ENCODE results near the gene ARNT2.

ARNT2 gene

DNA sequence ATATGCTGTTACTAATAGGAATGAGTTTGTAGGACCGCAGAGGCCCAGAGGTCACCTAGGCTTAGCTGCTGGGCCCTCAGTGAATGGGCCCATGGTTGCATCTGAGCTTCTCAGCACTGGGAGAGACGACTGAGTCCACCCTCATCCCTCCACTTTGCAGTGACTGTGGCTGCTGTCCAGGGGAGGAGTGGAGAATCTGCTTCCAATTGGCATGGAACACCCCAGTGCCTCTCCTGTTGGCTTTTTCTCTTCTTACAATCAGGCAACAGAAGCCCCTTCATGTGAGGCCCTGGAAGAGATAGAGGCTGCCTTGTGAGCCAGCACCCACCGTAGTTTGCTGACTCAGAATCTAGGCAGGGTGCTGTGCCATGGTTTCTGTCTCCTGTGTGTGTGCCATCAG is 55.6 kb downstream of the ARNT2 start:
- TF ChIP-seq, protein P1, sequence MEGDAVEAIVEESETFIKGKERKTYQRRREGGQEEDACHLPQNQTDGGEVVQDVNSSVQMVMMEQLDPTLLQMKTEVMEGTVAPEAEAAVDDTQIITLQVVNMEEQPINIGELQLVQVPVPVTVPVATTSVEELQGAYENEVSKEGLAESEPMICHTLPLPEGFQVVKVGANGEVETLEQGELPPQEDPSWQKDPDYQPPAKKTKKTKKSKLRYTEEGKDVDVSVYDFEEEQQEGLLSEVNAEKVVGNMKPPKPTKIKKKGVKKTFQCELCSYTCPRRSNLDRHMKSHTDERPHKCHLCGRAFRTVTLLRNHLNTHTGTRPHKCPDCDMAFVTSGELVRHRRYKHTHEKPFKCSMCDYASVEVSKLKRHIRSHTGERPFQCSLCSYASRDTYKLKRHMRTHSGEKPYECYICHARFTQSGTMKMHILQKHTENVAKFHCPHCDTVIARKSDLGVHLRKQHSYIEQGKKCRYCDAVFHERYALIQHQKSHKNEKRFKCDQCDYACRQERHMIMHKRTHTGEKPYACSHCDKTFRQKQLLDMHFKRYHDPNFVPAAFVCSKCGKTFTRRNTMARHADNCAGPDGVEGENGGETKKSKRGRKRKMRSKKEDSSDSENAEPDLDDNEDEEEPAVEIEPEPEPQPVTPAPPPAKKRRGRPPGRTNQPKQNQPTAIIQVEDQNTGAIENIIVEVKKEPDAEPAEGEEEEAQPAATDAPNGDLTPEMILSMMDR (conservative IDR thresholded peaks at IDR 0.05; ENCODE audit: control insufficient read depth, insufficient read depth, low read depth, low read length): no peak
- no peak overlapping the region for H3K4me3 ChIP-seq (ENCODE audit: control insufficient read depth, low read depth, low read length)
- DNase-seq (ENCODE audit: low read depth): no peak

DNA sequence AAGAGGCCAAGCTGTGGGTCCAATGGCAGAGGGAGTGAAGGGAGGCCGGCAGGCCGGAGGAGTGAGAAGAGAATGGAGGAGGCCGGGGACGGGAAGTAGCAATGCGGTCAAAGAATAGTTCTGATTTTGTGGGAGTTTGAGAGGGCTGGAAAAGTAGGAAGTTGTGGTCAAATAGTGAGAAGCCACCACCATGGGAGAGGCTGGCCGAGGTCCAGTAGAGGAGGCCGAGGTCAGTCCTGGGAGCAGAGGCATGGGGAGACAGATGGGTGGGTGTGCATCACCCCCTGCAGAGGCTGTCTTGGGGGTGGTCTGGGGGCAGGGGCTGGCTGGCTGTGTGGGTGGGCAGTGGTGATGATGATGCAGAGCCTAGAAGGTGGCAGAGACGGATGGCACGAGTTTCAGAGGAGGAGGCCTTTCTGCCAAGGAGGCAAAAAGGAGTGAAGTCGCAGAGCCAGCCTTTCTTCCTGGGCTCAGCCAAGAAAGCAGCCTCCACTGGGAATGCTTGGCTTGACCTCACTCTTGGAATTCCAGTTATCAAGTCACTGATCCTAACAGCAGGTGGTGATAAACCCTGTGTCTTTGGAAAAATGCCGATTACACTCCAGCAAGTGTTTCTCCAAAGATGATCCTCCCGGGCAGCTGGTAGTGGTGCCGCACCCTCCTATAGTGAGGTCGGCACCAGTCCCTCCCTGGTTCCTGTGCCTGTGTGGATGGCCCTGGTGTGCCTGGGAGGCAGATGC is 57.3 kb downstream of the ARNT2 start:
- TF ChIP-seq, protein P1 (conservative IDR thresholded peaks at IDR 0.05; ENCODE audit: control insufficient read depth, insufficient read depth, low read depth, low read length): no peak
- no peak overlapping the region for H3K4me3 ChIP-seq (ENCODE audit: control insufficient read depth, low read depth, low read length)
- DNase-seq (ENCODE audit: low read depth): no peak

DNA sequence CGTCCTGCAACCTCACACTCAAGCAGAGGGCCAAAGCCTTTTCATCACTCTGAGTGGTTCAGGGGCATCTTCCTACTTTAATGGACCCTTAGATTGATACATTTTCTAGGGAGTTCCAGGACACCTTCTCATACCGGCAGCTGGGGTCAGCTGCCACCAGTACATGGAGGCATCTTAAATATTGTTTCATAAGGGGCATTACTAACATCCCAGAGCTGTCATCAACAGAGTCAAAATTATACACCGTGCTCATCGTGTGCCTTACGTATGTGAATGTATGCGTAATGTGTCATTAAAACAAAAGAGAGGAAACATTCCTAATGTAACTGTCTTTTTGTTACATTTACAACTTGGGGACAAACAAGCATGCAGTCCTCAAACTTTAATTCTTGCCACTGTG is 57.9 kb downstream of the ARNT2 start:
- no peak for DNase-seq (ENCODE audit: low read depth)
- no peak overlapping the region for H3K4me3 ChIP-seq (ENCODE audit: control insufficient read depth, low read depth, low read length)
- TF ChIP-seq, protein P1 (conservative IDR thresholded peaks at IDR 0.05; ENCODE audit: control insufficient read depth, insufficient read depth, low read depth, low read length): no peak

DNA sequence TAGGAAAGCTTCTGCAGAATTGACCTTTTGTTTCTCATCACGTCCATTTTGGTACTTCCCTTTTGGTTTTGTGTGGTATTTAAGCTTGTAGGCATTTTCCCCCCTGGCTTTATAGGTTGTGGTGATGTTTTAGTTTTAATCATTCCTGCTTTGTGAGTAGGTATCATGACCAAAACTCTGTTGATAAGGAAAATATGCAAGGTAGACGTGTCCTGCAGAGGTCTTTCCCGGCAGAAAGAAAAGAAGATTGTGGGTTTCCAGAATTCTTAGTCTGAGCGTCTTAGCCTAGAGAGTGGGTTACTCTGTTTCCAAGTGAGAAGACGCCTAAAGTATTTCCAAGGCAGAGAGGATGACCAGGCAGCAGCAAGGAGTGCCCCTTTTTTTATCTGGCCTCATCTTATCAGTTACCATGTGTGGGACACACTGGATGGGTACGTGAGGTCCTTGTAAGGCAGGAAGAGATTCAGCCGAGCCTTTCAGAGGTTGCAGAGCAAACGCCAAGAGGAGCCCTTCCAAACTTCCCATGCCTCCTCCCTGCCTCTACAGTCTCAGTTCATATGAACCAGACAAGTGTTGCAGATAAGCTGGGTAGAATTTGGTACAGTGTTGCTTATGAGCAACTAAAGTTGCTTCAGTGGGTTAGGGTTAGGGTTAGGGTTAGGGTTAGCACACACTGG is 58.8 kb downstream of the ARNT2 start:
- no peak overlapping the region for H3K4me3 ChIP-seq (ENCODE audit: control insufficient read depth, low read depth, low read length)
- no peak for DNase-seq (ENCODE audit: low read depth)
- TF ChIP-seq, protein P1 (conservative IDR thresholded peaks at IDR 0.05; ENCODE audit: control insufficient read depth, insufficient read depth, low read depth, low read length): no peak

DNA sequence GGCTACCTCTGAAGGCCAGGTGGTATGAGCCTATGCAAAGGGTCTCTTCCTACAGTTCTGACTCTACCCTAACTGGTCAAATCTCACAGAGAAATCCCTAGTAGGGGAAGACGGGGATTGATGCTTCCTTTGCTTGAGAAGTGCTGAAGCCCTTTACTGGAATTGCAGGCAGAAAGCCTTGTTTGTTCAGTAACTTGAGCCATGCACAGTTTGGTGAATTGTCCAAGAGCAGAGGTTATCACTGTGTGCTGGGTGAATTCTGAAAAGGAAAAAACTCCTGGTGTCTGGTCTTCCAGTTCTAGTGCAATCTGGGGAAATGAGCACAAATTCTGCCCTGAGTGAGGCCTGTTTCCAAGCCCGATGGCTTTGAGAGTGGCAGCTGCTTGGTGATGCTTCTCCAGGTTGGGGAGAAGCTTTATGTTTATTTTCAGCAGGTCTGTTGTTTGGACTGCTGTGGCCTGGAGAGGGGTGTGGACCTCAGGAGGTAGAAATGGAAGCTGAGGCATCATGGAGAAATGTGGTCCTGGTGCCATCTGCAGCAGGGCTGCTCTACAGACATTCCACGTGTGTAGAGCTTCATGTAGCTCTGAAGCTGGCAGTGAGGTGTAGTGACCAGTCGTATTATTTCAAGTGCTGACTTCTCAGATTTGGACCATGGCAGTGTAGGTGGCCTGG is 60.9 kb downstream of the ARNT2 start:
- H3K4me3 ChIP-seq (ENCODE audit: control insufficient read depth, low read depth, low read length): no peak overlapping the region
- TF ChIP-seq, protein P1 (conservative IDR thresholded peaks at IDR 0.05; ENCODE audit: control insufficient read depth, insufficient read depth, low read depth, low read length): no peak
- no peak for DNase-seq (ENCODE audit: low read depth)

DNA sequence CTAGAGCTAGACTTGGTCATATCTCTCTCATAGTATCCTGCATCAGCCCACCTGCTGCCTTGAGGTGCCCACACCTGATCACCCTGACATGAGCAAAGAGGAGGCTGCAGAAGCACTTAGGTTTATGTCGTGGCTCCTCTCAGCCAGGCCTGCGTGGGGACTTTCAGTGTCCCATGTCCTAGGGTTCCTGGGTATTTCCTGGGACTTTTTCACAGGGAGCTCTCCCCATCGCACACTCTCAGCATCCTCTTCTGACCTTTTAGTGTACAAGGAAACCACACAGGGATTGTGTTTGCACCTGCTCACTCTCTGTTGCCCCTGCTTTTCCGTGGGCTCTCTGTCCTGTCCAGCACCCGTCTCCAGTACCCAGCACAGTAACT is 61.4 kb downstream of the ARNT2 start:
- TF ChIP-seq, protein P1 (conservative IDR thresholded peaks at IDR 0.05; ENCODE audit: control insufficient read depth, insufficient read depth, low read depth, low read length): no peak
- no peak overlapping the region for H3K4me3 ChIP-seq (ENCODE audit: control insufficient read depth, low read depth, low read length)
- DNase-seq (ENCODE audit: low read depth): no peak

Data from fibroblast of mammary gland (primary cell).